Stimulated activated CD4-positive, alpha-beta T cell treated with anti-CD3 and anti-CD28 coated beads, TNF-alpha, amount 100 ng/mL, for 48 hours (primary cell): ENCODE results near the gene HTR3A.

ENCODE experiments used
- DNase-seq, 3 donors: peaks; one replicate each; pipeline ENCODE4 v3.0.0-alpha.2; 2020; ENCODE audit warnings: low read depth in 3 of 3

Gene HTR3A

DNA sequence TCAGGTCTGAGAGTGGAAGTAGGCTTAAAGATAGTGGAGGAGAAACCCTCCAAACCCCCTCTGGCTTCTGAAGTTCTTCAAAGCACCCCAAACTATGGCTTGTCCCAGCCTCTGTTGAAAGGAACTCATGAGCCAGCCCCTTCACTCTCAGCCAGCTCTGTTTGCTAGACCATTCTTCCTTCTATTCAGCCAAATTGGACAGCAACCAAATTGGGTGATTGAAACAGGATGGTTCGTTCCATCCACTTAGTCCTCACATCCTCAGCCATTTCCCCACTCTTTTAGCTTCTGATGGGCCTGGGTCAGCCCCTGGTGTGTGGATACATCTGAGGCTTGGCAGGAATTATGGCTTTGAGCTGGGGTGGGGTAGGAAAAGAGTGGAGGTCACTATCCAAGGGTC, 4.5 kb downstream of the HTR3A start:
- no peak for DNase-seq

DNA sequence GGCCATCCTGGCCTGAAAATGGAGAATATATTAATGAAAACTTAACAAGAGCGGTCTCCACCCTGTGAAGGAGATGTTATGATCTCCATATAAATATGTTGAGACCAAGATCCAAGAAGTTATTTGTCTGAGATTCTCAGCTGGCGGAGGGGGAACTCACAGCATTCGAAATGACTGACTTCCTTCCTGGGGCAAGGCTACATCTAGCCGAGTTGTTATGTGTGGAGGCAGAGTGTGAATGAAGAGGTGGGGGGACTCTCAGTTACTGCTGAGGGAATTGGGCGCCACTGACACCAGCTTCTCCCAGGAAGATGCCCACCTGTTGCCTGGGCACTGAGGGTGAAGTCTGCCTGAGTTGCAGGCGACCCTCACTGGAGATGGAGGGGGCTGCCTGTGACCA, 5.9 kb downstream of the HTR3A start:
- DNase-seq = no peak

GRCh38 chr11:113982306-113982705, 7.4 kb downstream of the HTR3A start:
- DNase-seq = no peak

DNA sequence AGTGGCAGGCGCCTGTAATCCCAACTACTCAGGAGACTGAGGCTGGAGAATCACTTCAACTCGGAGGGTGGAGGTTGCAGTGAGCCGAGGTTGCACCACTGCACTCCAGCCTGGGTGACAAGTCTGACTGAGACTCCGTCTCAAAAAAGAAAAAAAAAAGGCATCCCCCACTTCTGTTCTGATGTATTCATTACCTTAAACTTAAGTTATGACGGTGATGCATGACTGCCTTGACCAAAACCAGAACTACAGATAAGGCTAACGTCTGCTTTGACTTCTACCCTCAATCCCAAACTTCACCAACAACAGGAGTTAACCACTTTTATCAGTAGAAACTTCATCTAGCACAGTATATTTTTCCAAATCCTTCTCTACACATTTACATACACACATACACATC, 9.9 kb downstream of the HTR3A start:
- DNase-seq = no peak

DNA sequence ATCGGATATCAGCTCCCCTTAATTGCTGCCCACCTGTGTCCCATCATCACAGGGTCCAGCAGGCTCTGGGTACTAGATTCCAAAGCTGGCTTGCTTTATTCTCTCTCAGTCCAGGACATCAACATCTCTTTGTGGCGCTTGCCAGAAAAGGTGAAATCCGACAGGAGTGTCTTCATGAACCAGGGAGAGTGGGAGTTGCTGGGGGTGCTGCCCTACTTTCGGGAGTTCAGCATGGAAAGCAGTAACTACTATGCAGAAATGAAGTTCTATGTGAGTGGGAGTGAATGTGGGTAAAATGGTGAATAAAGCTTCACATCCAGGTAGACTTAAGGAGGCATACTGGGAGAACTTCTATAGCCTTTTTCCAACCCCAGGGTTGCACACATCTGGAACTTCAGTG, 11.0 kb downstream of the HTR3A start:
- DNase-seq = no peak

DNA sequence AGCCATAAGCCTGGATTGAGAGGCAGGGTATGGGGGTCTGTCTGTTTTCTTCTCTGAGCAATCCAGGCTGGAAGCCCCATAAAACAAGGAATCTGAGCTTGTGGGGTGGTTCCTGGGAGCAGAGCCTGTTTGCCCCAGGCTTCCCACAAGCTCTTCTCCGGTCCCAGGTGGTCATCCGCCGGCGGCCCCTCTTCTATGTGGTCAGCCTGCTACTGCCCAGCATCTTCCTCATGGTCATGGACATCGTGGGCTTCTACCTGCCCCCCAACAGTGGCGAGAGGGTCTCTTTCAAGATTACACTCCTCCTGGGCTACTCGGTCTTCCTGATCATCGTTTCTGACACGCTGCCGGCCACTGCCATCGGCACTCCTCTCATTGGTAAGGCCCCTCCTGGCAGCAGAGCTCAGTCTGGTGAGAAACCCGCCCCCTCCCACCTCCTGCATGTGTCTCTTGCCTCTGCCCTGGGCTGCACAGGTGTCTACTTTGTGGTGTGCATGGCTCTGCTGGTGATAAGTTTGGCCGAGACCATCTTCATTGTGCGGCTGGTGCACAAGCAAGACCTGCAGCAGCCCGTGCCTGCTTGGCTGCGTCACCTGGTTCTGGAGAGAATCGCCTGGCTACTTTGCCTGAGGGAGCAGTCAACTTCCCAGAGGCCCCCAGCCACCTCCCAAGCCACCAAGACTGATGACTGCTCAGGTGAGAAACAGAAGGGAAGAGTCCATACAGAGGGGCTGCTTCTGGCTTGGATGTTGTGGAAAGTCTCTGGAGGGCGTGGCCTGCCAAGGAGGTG, 11.6 kb downstream of the HTR3A start:
- DNase-seq = no peak

- DNase-seq = no peak
These were observed 14.5 kb downstream of the HTR3A start for GRCh38 chr11:113989381-113989780.

- DNase-seq = no peak
These were observed 15.0 kb downstream of the HTR3A start for GRCh38 chr11:113989916-113990315.

DNA sequence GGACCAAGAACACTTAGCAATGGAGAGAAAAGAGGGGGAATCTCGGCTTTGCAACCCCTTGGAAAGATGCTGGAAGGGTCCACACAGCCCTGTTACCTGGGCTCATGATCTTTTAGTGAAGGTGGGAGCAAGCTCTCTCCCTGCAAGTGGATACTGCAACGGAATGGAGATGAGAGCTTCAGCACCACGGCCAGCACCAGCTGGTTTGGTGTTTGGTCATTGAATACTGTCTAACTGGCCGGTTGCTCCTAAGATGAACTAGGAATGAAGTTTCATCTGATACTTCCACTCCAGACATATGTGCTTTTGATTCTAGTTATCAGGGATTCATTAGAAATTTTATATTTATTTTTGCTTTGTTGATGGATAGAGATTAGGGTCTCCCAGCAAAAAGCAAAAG, 16.3 kb downstream of the HTR3A start:
- DNase-seq = no peak

DNA sequence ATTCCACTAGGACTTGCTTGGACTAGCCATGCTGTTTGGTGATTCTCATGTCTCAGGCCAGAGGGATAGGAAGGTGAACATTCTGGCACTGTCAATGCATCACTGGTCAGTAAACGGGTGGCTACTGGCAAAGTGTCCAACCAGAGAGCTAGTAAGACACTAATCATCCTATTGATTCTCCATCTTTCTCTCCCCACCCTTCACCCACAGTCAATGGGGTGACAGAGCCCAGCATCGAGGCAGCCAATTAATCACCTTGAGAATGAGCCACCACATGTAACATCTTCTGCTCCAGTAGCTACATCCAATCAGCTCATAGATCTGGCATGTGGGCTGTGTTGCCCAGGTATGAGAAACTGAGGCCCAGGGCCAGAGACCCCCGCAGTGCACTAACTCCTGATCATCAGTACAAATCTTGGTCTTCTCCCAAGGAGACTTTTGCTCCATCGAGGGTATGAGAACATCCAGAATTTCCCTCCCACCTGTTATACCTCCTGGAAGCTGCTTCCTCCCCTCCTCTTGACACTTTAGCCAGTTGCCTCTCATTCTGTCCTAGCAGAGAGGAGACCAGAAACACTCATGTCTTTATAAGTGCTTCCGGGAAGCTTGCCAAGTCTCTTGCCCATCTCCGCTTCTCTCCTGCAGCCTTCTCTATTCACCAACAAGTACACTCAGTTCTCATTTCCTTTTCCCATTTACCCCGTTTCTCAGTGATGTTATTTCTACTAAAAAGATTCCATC, 17.0 kb downstream of the HTR3A start:
- no peak for DNase-seq

- no peak for DNase-seq
These were observed 17.7 kb downstream of the HTR3A start for GRCh38 chr11:113992459-113993110.

DNA sequence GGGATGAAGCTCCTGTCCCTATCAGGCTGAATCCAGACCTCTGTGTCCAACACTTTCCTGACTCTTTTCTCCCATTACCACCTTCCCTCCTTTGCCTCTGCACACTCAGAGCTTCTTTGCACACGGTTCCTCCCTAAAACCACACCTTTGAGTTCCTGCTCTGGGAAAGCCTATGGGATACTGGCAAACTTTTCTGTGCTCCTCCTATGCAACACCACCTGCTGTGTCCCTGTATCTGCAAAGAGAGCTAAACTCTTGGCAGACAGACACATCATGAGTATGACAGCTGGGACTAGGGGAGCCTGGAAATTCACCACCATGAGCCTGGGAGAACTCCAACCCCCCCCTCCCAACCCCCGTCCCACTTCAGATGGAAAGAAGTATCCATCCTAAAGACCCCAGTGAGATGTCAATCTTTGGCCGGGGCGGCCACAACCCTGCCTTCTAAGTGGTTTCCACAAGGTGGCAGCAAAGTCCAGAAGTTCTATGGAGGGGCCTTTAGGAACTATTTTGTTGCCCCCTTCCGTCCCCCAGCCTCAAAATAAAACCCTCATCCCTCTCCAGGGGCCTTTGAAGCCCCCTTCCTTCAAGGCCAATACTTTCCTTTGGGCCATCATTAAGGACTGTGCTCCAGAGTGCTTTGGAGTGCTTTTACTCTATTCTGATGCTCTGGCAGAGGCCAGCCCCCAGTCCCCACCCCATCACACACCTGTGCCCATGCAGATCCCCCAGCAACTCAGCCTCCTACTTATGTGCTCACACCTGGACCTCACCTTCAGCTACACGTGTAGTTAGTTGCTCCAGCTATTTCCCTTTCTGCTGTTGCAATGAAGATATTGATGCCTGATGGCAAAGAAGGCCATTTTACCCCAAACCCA, 19.4 kb downstream of the HTR3A start:
- peak in 2 of 3 donors; percentile 7 to 8 for DNase-seq

- DNase-seq = no peak
These were observed 22.6 kb downstream of the HTR3A start for GRCh38 chr11:113997473-113997872.

DNA sequence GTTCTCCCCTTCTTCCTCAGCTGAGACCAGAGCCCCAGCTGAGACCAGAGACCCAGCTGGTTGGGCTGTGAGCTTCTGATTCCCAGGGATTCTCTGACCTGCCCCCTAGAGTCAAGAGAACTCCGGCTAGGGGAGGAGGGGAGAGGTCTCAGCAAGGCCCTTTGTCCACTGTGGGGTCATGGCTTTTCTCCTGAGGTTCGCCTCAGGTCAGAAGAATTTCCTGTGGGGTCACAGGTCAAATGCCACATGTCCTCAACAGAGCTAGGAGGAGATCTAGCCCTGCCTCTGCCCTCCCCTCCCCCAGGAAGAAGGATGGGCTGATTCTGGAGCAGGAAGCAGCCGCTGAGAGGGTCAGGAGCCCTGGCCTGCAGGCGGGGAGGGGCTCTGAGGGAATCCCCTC, 23.7 kb downstream of the HTR3A start:
- DNase-seq = no peak

DNA sequence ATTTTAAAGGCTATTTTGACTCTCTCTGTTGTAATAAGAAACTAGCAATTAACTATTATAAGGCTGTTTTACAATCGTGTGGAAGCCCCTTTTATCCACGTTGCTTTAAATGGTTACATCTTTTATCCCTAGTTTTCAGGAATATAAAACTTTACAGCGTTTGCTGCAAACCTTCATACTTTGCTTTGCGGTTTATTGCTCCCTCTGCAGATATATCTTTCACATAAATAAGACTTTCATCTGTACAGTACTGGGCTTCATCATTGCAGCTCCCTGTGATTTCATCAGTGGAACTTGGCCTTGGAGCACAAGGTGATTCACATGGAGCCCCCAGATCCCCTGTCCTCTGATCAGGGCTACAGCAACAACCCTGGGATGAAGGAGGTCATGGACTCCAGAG, 25.6 kb downstream of the HTR3A start:
- no peak for DNase-seq

DNA sequence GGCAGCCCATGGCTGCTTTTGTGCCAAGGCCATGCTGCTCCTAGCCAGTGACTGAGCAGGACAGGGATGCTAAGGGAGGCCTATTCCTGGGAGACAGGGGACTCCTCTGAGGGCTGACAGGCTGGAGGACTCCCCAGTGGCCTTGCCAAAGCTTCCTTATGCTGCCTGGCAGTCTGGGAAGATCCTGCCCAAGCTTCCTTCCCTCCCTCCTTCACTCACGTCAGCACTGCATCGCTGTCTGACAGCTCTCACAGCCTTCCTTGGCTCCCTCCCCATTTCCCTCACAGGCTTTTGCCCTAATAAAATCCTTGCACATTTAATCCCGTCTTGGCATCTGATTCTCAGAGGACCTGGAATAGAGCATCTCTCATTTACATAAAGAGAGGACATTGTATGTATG, 26.5 kb downstream of the HTR3A start:
- DNase-seq = no peak

GRCh38 chr11:114008331-114008730, 33.4 kb downstream of the HTR3A start:
- no peak for DNase-seq

DNA sequence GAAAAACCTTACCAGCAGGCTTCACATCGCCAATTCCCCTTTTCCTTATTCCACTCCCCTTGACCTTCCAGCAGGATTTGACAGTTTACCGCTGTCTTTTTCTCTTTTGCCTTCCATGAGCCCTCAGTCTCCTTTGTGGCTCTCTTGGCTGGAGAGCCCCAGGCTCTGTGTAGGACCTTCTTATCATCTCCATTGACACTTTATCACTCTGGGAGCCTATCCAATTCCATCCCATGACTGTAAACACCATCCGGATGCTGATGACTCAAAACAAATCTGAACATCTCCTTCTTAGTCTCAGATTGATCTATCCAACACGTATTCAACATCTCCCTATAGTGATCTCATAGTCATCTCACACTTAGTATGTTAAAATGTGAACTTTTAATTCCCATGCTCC, 36.0 kb downstream of the HTR3A start:
- no peak for DNase-seq

DNA sequence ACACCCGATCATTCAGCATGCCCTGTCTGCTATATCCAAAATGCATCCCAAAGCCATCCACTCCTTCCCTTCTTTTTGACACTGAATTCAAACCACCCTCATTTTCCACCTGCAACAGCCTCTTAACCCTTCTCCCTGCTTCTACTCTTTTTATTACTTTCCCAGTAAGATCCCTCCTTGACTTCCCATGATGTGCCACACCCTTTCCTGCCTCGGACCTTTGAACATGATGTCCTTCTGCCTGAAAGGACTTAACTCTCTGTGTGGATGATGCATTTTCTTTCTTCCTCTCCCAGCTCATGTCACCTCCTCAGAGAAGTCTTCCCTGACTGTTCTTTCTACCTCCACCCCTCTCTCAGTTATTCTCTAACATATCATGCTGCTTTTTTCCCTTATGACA, 36.5 kb downstream of the HTR3A start:
- no peak for DNase-seq

- DNase-seq = no peak
These were observed 40.2 kb downstream of the HTR3A start for GRCh38 chr11:114015117-114015516.

- DNase-seq = no peak
These were observed 42.1 kb downstream of the HTR3A start for GRCh38 chr11:114016986-114017385.

GRCh38 chr11:114017723-114018122, 42.8 kb downstream of the HTR3A start:
- DNase-seq = no peak
